BE2C (cell line): ENCODE data around the gene IL12RB1.

ENCODE experiments used
- DNase-seq: peaks from one replicate; pipeline ENCODE4 v3.0.0-alpha.2; 2020
- H3K27me3 ChIP-seq: fragments of 250-450 bp; sonication (Bioruptor Pico); 2 replicates; pipeline ENCODE4 v1.5.1; 2020; ENCODE audit warnings: mild to moderate bottlenecking
- H3K36me3 ChIP-seq: fragments of 250-450 bp; sonication (Bioruptor Pico); 2 replicates; pipeline ENCODE4 v1.5.1; 2020; ENCODE audit warnings: mild to moderate bottlenecking
- H3K4me1 ChIP-seq: fragments of 250-450 bp; sonication (Bioruptor Pico); 2 replicates; pipeline ENCODE4 v1.5.1; 2020
- H3K4me3 ChIP-seq: 2 replicates; pipeline ENCODE4 v1.5.1; 2011; ENCODE audit warnings: low read depth, low read length
- H3K9me3 ChIP-seq: fragments of 250-450 bp; sonication (Bioruptor Pico); 2 replicates; pipeline ENCODE4 v1.5.1; 2020
- TF ChIP-seq, protein P1 (sequence below): IDR thresholded peaks from 2 replicates; pipeline ENCODE4 v1.5.1; 2012; ENCODE audit warnings: mild to moderate bottlenecking, low read depth, low read length

IL12RB1 gene

GRCh38 chr19:18128044-18128443 is 41.3 kb upstream of the IL12RB1 start:
- Histone ChIP-seq H3K4me1 (no peaks in the 10 kb centered on the region), H3K27me3 (no peaks in the 10 kb centered on the region), H3K4me3 (no peak overlapping the region), H3K36me3 (0 out of 2 replicates have a peak, but pooled peaks cover 3% of the 10 kb centered on the region), H3K9me3 (no peaks in the 10 kb centered on the region)
- DNase-seq, result no peak
- TF ChIP-seq, protein P1, sequence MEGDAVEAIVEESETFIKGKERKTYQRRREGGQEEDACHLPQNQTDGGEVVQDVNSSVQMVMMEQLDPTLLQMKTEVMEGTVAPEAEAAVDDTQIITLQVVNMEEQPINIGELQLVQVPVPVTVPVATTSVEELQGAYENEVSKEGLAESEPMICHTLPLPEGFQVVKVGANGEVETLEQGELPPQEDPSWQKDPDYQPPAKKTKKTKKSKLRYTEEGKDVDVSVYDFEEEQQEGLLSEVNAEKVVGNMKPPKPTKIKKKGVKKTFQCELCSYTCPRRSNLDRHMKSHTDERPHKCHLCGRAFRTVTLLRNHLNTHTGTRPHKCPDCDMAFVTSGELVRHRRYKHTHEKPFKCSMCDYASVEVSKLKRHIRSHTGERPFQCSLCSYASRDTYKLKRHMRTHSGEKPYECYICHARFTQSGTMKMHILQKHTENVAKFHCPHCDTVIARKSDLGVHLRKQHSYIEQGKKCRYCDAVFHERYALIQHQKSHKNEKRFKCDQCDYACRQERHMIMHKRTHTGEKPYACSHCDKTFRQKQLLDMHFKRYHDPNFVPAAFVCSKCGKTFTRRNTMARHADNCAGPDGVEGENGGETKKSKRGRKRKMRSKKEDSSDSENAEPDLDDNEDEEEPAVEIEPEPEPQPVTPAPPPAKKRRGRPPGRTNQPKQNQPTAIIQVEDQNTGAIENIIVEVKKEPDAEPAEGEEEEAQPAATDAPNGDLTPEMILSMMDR, result no peak

GRCh38 chr19:18126097-18126496 is 39.4 kb upstream of the IL12RB1 start:
- Histone ChIP-seq H3K4me1 (no peaks in the 10 kb centered on the region), H3K36me3 (0 out of 2 replicates have a peak, but pooled peaks cover 3% of the 10 kb centered on the region)
- TF ChIP-seq, protein P1, result no peak

GRCh38 chr19:18123819-18124218 is 37.1 kb upstream of the IL12RB1 start:
- Histone ChIP-seq H3K36me3 (0 out of 2 replicates have a peak, but pooled peaks cover 3% of the 10 kb centered on the region), H3K9me3 (no peaks in the 10 kb centered on the region), H3K4me3 (no peak overlapping the region), H3K27me3 (no peaks in the 10 kb centered on the region), H3K4me1 (no peaks in the 10 kb centered on the region)
- DNase-seq, result no peak
- TF ChIP-seq, protein P1, result no peak

More at GRCh38 chr19:18126097-18126496, 39.4 kb upstream of the IL12RB1 start:
- no peaks in the 10 kb centered on the region for H3K9me3 ChIP-seq
- no peak overlapping the region for H3K4me3 ChIP-seq
- no peaks in the 10 kb centered on the region for H3K27me3 ChIP-seq
- DNase-seq, result no peak

DNA sequence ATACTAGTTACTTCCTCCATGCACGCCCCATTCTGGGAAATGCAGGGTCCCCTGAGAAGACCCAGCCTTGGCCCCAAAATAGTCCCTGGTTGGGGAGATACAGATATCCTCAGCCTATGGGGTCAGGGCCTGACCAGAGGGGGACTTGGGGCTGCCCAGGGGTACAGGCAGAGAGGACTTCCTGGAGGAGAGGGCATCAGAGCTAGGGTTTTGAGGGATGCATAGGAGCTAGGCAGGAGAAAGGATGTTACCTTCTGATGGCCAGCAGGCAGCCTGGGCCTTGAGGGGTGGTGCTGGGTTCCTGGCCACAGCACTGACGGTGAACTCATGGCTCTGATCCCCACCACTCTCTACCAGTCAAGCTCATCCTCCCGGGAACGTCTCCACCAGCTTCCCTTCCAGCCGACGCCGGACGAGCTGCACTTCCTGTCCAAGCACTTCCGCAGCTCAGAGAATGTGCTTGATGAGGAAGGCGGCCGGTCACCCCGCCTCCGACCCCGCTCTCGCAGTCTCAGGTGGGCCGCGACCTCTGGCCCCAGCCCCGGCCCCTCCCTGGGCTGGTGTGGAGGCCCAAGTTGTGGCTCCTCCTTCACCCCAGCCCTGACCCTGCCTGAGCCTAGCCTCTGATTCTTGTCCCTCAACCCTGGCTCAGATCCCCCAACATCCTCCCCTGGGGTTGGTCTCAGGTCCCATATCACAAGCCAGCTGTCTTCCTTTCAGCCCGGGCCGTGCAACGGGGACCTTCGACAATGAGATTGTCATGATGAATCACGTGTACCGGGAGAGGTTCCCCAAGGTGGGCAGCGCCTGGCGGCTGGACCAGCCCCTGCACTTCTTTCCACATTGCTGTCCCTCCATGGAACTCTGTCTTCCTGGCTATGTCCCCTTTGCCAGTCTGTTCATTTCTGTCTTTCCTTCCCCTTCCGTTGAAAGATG is 36.4 kb upstream of the IL12RB1 start:
- TF ChIP-seq, protein P1, result no peak
- DNase-seq, result no peak

DNA sequence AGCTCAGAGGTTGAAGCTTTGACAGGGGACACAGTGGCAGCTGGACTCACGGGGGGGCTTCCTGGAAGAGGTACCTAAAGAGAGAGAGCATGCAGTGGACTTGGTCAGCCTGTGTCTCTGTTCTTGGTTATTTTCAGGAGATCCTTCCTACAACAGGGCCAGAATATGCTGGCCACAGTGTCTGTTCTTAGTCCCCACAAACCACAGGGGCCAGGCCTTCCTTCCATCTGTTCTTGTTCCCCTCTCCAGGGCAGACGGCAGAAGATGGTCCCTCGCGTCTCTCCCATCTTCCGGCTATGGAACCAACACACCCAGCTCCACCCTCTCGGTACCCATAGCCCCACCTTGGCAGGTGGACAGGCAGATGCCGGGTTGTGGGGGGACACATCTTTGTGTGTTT is 35.7 kb upstream of the IL12RB1 start:
- Histone ChIP-seq H3K4me3 (no peak overlapping the region), H3K27me3 (no peaks in the 10 kb centered on the region), H3K9me3 (no peaks in the 10 kb centered on the region), H3K4me1 (peaks cover under 1% of the 10 kb centered on the region; the same call in 1 of the 2 replicates), H3K36me3 (0 out of 2 replicates have a peak, but pooled peaks cover 3% of the 10 kb centered on the region)
- DNase-seq, result no peak
- TF ChIP-seq, protein P1, result no peak

More for the DNA sequence above, 36.4 kb upstream of the IL12RB1 start:
- H3K27me3 ChIP-seq, result no peaks in the 10 kb centered on the region
- H3K4me1 ChIP-seq, result no peaks in the 10 kb centered on the region
- H3K9me3 ChIP-seq, result no peaks in the 10 kb centered on the region
- H3K4me3 ChIP-seq, result no peak overlapping the region
- 0 out of 2 replicates have a peak, but pooled peaks cover 3% of the 10 kb centered on the region for H3K36me3 ChIP-seq

GRCh38 chr19:18121166-18121565 is 34.4 kb upstream of the IL12RB1 start:
- DNase-seq, result no peak
- TF ChIP-seq, protein P1, result no peak
- H3K9me3 ChIP-seq, result no peaks in the 10 kb centered on the region
- H3K36me3 ChIP-seq, result 0 out of 2 replicates have a peak, but pooled peaks cover 3% of the 10 kb centered on the region
- no peak overlapping the region for H3K4me3 ChIP-seq
- no peaks in the 10 kb centered on the region for H3K27me3 ChIP-seq
- peaks cover 4% of the 10 kb centered on the region; the same call in 1 of the 2 replicates for H3K4me1 ChIP-seq
